Sigmoid colon (tissue), 4 donors: ENCODE measurements around the gene RASGRF2.

Experiments used
- CTCF ChIP-seq, 4 experiments: fragments of 450-650 bp in 3 of 4; fragments of 200-600 bp in 1 of 4; IDR thresholded peaks; one replicate each; pipeline ENCODE4 v1.5.1; 2016 to 2019; ENCODE audit warnings: antibody characterized with exemption in 4 of 4, mild to moderate bottlenecking in 3 of 4, moderate library complexity in 2 of 4
- EP300 ChIP-seq, 4 donors: sonication (generic); formaldehyde crosslinking; IDR thresholded peaks; one replicate each; pipeline ENCODE4 v1.6.1; 2017; ENCODE audit warnings: antibody characterized with exemption in 4 of 4
- POLR2A ChIP-seq, 2 donors: fragments of 450-650 bp; IDR thresholded peaks; one replicate each; pipeline ENCODE4 v1.6.1; 2016; ENCODE audit warnings: antibody characterized with exemption in 2 of 2, mild to moderate bottlenecking in 2 of 2, moderate library complexity in 2 of 2
- POLR2AphosphoS5 ChIP-seq, 4 donors: sonication (generic); formaldehyde crosslinking; IDR thresholded peaks; one replicate each; pipeline ENCODE4 v1.6.1; 2017; ENCODE audit warnings: antibody characterized with exemption in 4 of 4

- no peak for TF ChIP-seq CTCF (IDR thresholded peaks at IDR 0.05)
- TF ChIP-seq POLR2A (IDR thresholded peaks at IDR 0.05), result no peak
- TF ChIP-seq POLR2AphosphoS5 (IDR thresholded peaks at IDR 0.05), result no peak
- no peak for TF ChIP-seq EP300 (IDR thresholded peaks at IDR 0.05)
Observed at GRCh38 chr5:80936881-80937280, 23.3 kb upstream of the RASGRF2 start.
